Heart left ventricle (tissue), 16 donors: ENCODE measurements around the gene ANKRD11. TPM values are rescaled to one million over a fixed set of nuclear protein-coding genes. Genes with fewer than 3 reads are reported as not detected.
A peak's percentile ranks its signal among the peaks of the same experiment; 100 is the strongest.
"Not testable (repeated sequence)": the region's sequence is repeated elsewhere in the genome, so short reads cannot be mapped to it uniquely, and the experiment has no call there.

Source experiments
- ATAC-seq, 4 donors: fragments of 200-7000 bp; cut with Tn5 transposase; one replicate each; pipeline ENCODE4 v1.9.1; 2020 to 2022; ENCODE audit warnings: moderate library complexity in 4 of 4, mild to moderate bottlenecking in 3 of 4, moderate number of reproducible peaks in 1 of 4
- DNase-seq, 5 donors: peaks; one replicate each; pipeline ENCODE4 v3.0.0-alpha.2; 2020
- H3K27ac ChIP-seq, 12 donors: fragments of 200-600 bp; sonication (generic) in 4 of 12; one replicate each; pipeline versions ENCODE4 v1.5.0 to v1.8.0; 2016 to 2022; ENCODE audit warnings: mild to moderate bottlenecking in 2 of 12
- H3K27me3 ChIP-seq, 9 donors: fragments of 200-600 bp; sonication (generic) in 2 of 9; one replicate each; pipeline versions ENCODE4 v1.5.1 to v1.8.0; 2016 to 2022; ENCODE audit warnings: mild to moderate bottlenecking in 3 of 9
- H3K36me3 ChIP-seq, 9 donors: fragments of 200-600 bp; sonication (generic) in 2 of 9; one replicate each; pipeline versions ENCODE4 v1.5.0 to v1.8.0; 2018 to 2022; ENCODE audit warnings: mild to moderate bottlenecking in 2 of 9
- H3K4me1 ChIP-seq, 12 donors: fragments of 200-600 bp; sonication (generic) in 4 of 12; one replicate each; pipeline versions ENCODE4 v1.5.0 to v1.8.0; 2016 to 2022; ENCODE audit warnings: mild to moderate bottlenecking in 3 of 12
- H3K4me3 ChIP-seq, 12 donors: fragments of 200-600 bp; sonication (generic) in 4 of 12; one replicate each; pipeline versions ENCODE4 v1.5.0 to v1.8.0; 2017 to 2022; ENCODE audit warnings: mild to moderate bottlenecking in 9 of 12, moderate library complexity in 4 of 12
- H3K9me3 ChIP-seq, 12 donors: fragments of 200-600 bp; sonication (generic) in 4 of 12; one replicate each; pipeline versions ENCODE4 v1.5.0 to v1.8.0; 2016 to 2022; ENCODE audit warnings: mild to moderate bottlenecking in 1 of 12
- CTCF ChIP-seq, 12 donors: fragments of 200-600 bp; sonication (generic) in 4 of 12; IDR thresholded peaks; one replicate each; pipeline versions ENCODE4 v1.5.0 to v1.8.0; 2018 to 2022; ENCODE audit warnings: antibody characterized with exemption in 12 of 12, mild to moderate bottlenecking in 5 of 12
- POLR2A ChIP-seq, 2 donors: fragments of 450-650 bp; IDR thresholded peaks; one replicate each; pipeline ENCODE4 v1.6.1; 2017; ENCODE audit warnings: antibody characterized with exemption in 2 of 2, mild to moderate bottlenecking in 2 of 2, moderate library complexity in 2 of 2
- WGBS, 4 donors: extraction: QIAGEN DNeasy Blood & Tissue Kit in 2 of 4; methylation state at CpG; one replicate each; pipeline versions ENCODE4 v1.1.5 to v1.1.7; 2013 to 2018; 5-methylcytosine and 5-hydroxymethylcytosine counted together
- intact Hi-C, 10 donors: fragments of 100-400 bp; cut with DNase I; formaldehyde crosslinking; loops; one replicate each; pipeline versions ENCODE4 v1.11.1 to v1.14.2; 2022
- polyA plus RNA-seq, 2 donors: library from polyadenylated mRNA; stranded (reverse); fragments of 200-250 nt; gene quantifications; one replicate each; pipeline ENCODE4 v1.2.3, GENCODE V29; 2013
- total RNA-seq, 9 donors: library from RNA; depleted of rRNA in 2 of 9; stranded (reverse); fragments of >200 nt in 2 of 9; fragmentation: NEBNext Ultra II Directional in 3 of 9; extraction: Animal tissue kit (Norgen Biotek cat#: 25700) in 3 of 9; gene quantifications; one replicate each; pipeline versions ENCODE4 v1.1.0 to v1.2.4, GENCODE V29; 2016 to 2023
- donor health status: ischemic (EF 13 %, LVEDD 7.1; RV severe dilation, severe dysfunction).
- donor health status: healthy with polysubstance abuse.
- donor health status: DM: no; HTN: yes; CAD: no.
- donor health status: DM: no; HTN: no; CAD: no.
- donor health status: ischemic (EF 25% LVEDD 6.9; RV normal size, moderate dysfunction).
- donor health status: ischemic (EF 25% LVEDD 5.7; RV mildly dilated, moderate dysfunction).
- donor health status: healthy.
- donor health status: DM: yes; HTN: yes; CAD: no.
- donor health status: ischemic (EF 35%, LVEDD 5.7; RV mildly dilated, moderate dysfunction).
- donor health status: nonischemic (EF 11% LVEDD 7.7; RV severe dilation, severe dysfunction).
- donor health status: DM: yes; HTN: yes; CAD: no.
- donor health status: PGD.
- donor health status: ischemic (EF 29% LVEDD 5.4; RV normal size, mild dysfunction).
- donor health status: nonischemic (EF 23%, LVEDD 6.1; RV moderate dilation, normal function).

ANKRD11 gene
- total and polyA plus RNA-seq, 11 donors = 53.6 to 123 (median 67.7) TPM

DNA sequence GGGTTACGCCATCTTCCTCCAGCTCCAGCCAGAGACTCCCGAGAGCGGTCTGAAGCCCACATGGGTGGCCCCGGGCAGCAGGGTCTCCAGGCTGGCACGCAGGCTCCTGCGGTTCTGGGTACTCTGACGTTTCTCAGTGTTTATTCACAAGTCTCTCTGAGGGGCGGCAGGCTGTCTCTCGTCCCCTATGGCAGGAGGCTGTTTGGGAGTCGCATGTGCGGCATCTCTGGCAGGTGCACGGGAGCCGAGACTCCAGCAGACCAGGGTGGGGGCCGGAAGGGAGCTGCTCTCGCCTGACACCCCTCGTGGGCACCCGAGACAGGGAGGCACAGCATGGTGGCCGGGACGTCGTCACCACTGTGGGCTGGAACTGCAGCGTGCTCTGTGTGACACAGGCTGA is 224.7 kb downstream of the ANKRD11 start:
- no peaks in the 10 kb centered on the region for H3K4me1 ChIP-seq
- H3K4me3 ChIP-seq = no peak overlapping the region
- intact Hi-C loops = no loop called here
- H3K27me3 ChIP-seq = no peaks in the 10 kb centered on the region
- peaks cover 0 to 10% (median 0%) of the 10 kb centered on the region in 12 donors for H3K9me3 ChIP-seq
- TF ChIP-seq POLR2A (IDR thresholded peaks at IDR 0.05) = no peak
- TF ChIP-seq CTCF (IDR thresholded peaks at IDR 0.05) = no peak
- ATAC-seq (no peak), DNase-seq (no peak)
- WGBS, 4 donors = 92 to 95% (median 94%) methylated on average over 7 to 21 of the region's 21 CpGs
- H3K36me3 ChIP-seq = peaks cover 3 to 46% (median 42%) of the 10 kb centered on the region in 9 donors
- H3K27ac ChIP-seq = no peak overlapping the region

GRCh38 chr16:89264800-89265550 is 225.4 kb downstream of the ANKRD11 start:
- DNase-seq = no peak
- TF ChIP-seq CTCF (IDR thresholded peaks at IDR 0.05) = no peak
- no peak overlapping the region for H3K27ac ChIP-seq
- peaks cover 0 to 40% (median 35%) of the 10 kb centered on the region in 9 donors for H3K36me3 ChIP-seq
- no peaks in the 10 kb centered on the region for H3K4me1 ChIP-seq
- intact Hi-C loops = no loop called here
- WGBS, 4 donors = 92 to 94% (median 93%) methylated on average over 19 of the region's 19 CpGs
- H3K4me3 ChIP-seq = no peak overlapping the region
- no peaks in the 10 kb centered on the region for H3K27me3 ChIP-seq
- peaks cover 0 to 10% (median 0%) of the 10 kb centered on the region in 12 donors for H3K9me3 ChIP-seq
- no peak for ATAC-seq

GRCh38 chr16:89261691-89262563 is 228.4 kb downstream of the ANKRD11 start:
- Histone ChIP-seq H3K9me3 (peaks cover 0 to 10% (median 0%) of the 10 kb centered on the region in 12 donors), H3K4me1 (peaks cover 0 to 8% (median 7%) of the 10 kb centered on the region in 12 donors), H3K27me3 (peaks cover 0 to 14% (median 6%) of the 10 kb centered on the region in 9 donors), H3K27ac (peak overlapping the region in 2 of 12 donors; percentile 34 to 42), H3K36me3 (peaks cover 0 to 18% (median 14%) of the 10 kb centered on the region in 9 donors), H3K4me3 (peak overlapping the region in 2 of 12 donors; percentile 3 to 21)
- 81 to 90% (median 85%) methylated on average over 24 to 30 of the region's 30 CpGs for WGBS, 4 donors
- ATAC-seq (peak in 2 of 4 donors; percentile 32 to 48), DNase-seq (no peak)
- intact Hi-C loops = no loop called here
- TF ChIP-seq CTCF (IDR thresholded peaks at IDR 0.05) = no peak
- TF ChIP-seq POLR2A (IDR thresholded peaks at IDR 0.05) = no peak

GRCh38 chr16:89259901-89260300 is 230.5 kb downstream of the ANKRD11 start:
- 95 to 96% (median 95%) methylated on average over 13 of the region's 13 CpGs for WGBS, 4 donors
- ATAC-seq, H3K4me3 ChIP-seq, H3K27ac ChIP-seq, intact Hi-C loops, H3K36me3 ChIP-seq, H3K9me3 ChIP-seq, DNase-seq: not testable (repeated sequence)
- peaks cover 0 to 21% (median 6%) of the 10 kb centered on the region in 9 donors for H3K27me3 ChIP-seq
- peaks cover 0 to 15% (median 11%) of the 10 kb centered on the region in 12 donors for H3K4me1 ChIP-seq
